HCT116 (cell line): ENCODE results near the gene DAZAP1.

Experiments
- YY1 ChIP-seq: IDR thresholded peaks from 2 replicates; pipeline ENCODE4 v1.6.1; 2011; ENCODE audit warnings: low read length, low read depth, moderate library complexity, mild to moderate bottlenecking; ENCODE audit not compliant: insufficient replicate concordance; ENCODE audit errors: extremely low read depth
- ZFX ChIP-seq: fragments of 450-650 bp; IDR thresholded peaks from 2 replicates; pipeline ENCODE4 v1.6.1; 2017
- ZNF274 ChIP-seq: fragments of 200-500 bp; sonication (Bioruptor generic); IDR thresholded peaks from 2 replicates; pipeline ENCODE4 v1.6.1; 2014; ENCODE audit warnings: mild to moderate bottlenecking, low read depth, low read length, inconsistent platforms
- TF ChIP-seq, protein P1 (sequence below): IDR thresholded peaks from 2 replicates; pipeline ENCODE4 v1.6.1; 2012; ENCODE audit warnings: low read depth

DNA sequence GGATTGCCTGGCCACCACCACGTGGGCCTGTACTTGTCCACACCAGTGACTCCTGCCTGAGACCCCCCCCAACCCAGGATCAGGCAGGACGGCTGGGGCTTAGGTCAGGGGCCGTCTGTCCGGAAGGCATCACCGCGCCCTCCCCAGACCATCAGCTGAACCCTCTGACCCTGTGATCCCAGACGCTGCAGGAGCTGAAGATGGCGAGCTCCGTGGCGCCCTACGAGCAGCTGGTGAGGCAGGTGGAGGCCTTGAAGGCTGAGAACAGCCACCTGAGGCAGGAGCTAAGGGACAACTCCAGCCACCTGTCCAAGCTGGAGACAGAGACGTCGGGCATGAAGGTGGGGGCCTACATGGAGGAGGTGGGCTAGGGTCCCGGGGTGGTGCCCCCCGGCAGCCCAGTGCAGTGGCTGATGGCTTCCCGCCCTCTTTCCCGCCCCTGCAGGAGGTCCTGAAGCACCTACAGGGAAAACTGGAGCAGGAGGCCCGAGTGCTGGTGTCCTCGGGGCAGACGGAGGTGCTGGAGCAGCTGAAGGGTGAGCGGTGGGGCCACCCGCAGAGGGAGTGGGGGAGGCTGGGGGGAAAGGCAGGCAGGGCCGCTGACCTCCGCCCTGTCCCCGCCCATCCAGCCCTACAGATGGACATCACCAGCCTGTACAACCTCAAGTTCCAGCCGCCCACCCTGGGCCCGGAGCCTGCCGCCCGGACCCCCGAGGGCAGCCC is 45.6 kb downstream of the DAZAP1 start:
- TF ChIP-seq ZFX (no peak), ZNF274 (no peak), YY1 (no peak)
- TF ChIP-seq, protein P1, sequence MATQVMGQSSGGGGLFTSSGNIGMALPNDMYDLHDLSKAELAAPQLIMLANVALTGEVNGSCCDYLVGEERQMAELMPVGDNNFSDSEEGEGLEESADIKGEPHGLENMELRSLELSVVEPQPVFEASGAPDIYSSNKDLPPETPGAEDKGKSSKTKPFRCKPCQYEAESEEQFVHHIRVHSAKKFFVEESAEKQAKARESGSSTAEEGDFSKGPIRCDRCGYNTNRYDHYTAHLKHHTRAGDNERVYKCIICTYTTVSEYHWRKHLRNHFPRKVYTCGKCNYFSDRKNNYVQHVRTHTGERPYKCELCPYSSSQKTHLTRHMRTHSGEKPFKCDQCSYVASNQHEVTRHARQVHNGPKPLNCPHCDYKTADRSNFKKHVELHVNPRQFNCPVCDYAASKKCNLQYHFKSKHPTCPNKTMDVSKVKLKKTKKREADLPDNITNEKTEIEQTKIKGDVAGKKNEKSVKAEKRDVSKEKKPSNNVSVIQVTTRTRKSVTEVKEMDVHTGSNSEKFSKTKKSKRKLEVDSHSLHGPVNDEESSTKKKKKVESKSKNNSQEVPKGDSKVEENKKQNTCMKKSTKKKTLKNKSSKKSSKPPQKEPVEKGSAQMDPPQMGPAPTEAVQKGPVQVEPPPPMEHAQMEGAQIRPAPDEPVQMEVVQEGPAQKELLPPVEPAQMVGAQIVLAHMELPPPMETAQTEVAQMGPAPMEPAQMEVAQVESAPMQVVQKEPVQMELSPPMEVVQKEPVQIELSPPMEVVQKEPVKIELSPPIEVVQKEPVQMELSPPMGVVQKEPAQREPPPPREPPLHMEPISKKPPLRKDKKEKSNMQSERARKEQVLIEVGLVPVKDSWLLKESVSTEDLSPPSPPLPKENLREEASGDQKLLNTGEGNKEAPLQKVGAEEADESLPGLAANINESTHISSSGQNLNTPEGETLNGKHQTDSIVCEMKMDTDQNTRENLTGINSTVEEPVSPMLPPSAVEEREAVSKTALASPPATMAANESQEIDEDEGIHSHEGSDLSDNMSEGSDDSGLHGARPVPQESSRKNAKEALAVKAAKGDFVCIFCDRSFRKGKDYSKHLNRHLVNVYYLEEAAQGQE = no peak
